ENCODE measurements around the gene RUNX3. TPM values are rescaled to one million over a fixed set of nuclear protein-coding genes. Genes with fewer than 3 reads are reported as not detected.
A peak's percentile ranks its signal among the peaks of the same experiment; 100 is the strongest.

RUNX3 gene
- total RNA-seq, 2 donors from 2014 or later = 1.3 to 2.4 TPM

DNA sequence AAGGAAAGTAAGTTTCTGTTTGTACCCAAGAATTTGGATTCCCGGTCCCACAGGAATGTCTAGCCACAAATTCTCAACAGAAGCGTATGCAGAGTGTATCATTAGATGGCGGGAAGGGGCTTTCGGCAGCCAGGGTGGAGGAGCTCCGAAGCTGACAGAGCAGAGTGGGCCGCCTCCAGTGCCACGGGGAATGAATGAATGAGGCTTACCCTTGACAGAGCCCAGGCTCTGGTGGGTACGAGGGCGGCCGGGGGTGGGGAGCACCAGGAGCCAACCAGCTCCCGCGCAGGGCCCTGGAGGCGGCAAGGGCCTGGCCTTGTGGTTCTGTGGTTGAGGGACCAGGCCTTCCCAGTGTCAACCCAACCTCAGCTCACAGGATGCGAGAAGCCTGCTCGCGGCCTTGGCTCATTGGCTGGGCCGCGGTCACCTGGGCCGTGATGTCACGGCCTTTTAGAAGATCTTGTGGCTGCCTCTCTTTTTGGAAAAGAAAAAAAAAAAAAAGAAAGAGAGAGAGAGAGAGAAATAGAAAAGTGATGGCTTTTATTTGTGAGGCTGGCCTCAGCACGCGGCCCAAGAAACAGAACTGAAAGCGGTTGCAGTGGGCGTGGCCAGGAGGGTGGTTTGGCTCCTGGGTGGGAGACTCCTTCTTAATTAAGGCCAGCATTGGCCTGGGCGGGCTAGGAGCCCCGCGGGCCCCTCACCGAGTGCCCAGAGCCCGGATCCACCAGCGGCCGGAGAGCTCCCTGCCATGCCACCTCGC lies 34.9 kb upstream of the RUNX3 start:
- peak; percentile 45 for DNase-seq
- peak; percentile 57 to 74 for ATAC-seq

DNA sequence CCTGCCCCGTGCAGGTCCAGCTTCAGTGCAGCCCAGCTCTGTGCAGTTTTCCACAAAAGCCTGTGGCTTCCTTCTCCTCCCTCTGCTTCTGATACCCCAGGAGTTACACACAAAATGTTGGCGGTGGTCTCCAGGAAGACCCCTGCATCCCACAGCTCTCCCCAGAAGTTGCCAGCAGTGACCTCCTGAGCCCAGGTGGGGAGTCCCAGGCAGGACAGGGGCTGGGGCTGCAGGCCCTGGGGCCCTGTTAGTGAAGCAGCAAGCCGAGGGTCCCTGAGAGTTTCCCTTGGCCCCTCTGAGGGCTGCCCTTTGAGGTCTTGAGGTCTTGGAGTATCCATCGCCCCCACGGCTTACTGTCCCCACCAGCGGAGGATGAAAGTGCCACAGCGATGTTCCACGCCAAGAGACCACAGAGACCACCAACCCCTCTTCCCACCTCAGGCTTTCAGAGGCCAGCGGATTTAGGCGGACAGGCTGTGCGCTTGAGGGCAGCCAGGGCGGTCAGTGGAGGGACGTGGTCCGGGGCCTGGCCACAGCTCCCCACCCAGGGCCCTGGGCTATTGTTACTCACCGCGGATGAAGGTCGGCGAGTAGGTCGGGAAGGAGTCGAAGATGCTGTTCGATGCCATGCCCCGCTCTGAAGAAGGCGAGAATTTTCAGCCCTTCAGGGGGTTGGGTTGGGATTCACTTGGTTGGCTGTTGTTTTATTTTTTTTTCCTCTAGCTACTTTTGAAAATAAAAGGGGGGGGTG lies 34.0 kb upstream of the RUNX3 start:
- intact Hi-C loops (cut with DNase I) = no loop called here
- ATAC-seq (no peak), DNase-seq (no peak)

More for the DNA sequence above, 34.9 kb upstream of the RUNX3 start:
- intact Hi-C loops (cut with DNase I) = no loop called here

- DNase-seq (no peak), ATAC-seq (no peak)
- intact Hi-C loops (cut with DNase I) = no loop called here
These were observed 33.2 kb upstream of the RUNX3 start for GRCh38 chr1:24963099-24963872.

DNA sequence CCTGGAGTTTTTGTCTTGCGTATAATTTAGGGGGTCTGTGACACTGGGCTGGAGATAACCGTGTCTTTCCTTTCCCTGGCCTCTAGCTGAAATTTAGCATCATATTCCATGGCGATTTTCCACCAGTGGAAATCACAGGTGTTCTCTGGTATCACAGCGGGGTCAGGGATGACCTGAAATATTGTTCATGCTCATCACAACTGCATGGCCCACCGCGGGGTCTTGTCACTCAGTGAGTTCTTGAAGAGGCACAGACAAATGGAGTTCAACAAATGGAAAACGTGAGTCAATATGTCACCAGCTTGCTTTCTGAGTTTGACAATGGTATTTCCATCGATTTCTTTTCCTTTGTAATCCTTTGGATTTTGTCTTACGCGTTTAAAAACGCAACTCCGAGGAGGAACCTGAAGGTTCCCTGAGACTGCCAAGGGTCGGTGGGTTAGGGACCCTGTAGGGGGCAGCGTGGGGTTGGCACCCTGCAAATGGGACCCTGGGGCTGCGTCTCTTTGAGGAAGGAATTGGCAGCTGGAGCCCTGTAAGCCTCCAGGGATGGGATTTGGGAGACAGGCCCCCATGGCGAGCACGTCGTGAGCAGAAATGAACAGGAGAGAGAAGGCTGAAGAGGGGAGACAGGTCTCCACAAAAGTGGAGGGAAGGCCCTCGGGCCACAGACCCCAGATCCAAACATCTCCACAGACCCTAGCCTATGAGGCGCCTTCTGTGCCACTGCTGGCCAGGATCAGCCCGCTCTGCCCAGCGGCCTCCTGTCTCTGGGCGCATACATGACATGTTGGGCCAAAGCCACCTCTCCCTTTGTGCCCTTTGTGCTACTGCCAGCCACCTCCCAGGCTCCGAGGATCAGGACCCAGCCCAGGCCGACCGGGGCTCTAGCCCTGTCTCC lies 32.1 kb upstream of the RUNX3 start:
- DNase-seq (no peak), ATAC-seq (no peak)
- intact Hi-C loops (cut with DNase I) = no loop called here

DNA sequence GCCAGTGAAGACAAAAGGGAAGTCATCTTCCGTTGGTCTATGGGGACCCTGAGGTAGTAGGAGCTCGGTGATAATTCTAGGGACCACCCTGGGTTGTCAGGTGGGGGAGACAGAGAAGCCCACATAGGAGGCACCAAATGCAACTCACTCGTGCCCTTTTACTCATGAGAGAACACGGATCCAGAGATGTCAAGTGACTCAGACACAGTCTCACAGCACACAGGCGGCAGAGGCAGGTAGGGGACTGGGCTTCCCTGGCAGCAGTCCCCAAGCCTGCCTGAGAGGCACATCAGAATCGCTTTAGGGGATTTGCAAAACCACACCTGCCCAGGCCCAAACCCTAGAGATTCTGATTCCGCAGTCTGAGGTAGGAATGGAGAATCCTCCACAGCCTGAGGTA lies 31.3 kb upstream of the RUNX3 start:
- ATAC-seq = no peak
- intact Hi-C loops (cut with DNase I) = no loop called here
- no peak for DNase-seq

- ATAC-seq = no peak
These were observed 30.2 kb upstream of the RUNX3 start for GRCh38 chr1:24960071-24960801.

GRCh38 chr1:24959623-24959975 lies 29.5 kb upstream of the RUNX3 start:
- intact Hi-C loops (cut with DNase I) = no loop called here
- DNase-seq (no peak), ATAC-seq (no peak)

More at GRCh38 chr1:24960071-24960801, 30.2 kb upstream of the RUNX3 start:
- intact Hi-C loops (cut with DNase I) = no loop called here
- no peak for DNase-seq

- intact Hi-C loops (cut with DNase I) = no loop called here
- ATAC-seq = no peak
These were observed 28.9 kb upstream of the RUNX3 start for GRCh38 chr1:24958766-24959622.

DNA sequence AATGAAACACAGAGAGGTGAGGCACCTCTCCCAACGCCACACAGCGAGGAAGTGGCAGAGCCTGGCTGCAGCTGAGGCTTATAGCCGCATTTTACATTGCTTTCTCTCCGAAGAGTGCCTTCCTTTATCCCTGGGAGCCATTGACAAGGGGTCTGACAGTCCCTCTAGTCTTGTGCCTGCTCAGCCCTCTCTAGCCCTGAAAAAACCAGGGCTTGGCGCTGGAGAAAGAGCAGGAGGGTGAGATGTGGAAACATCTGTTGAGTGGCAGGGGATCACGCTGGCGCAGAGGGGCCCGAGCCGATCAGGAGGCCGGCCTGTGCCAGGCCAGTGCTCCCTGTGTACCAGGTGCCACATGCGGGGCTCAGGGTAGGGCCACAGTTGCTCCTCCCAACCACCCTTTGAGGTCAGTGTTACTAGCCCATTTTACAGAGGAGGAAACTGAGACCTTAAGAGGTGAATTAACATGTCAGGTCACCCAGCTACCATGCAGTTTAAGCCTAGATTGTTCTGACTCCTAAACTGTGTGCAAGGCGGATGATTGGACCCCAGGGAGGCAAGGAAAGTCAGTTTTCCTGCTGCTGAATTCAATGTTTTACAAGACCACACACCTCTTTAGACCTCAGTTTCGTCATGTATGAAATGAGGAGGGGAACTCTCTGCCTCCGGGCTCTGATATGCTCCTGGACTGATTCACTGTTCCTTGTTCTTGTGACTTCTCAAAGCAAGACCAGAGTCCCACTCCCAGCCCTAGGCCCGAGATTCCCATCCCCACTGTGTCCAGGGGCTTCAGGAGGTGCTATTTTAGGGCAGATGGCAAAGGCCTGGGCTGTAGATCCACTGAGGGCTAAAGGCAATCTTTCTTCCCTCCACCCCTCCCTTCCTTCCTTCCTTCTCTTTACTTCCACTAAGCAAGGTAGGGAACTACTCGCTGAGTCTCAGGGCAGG lies 28.0 kb upstream of the RUNX3 start:
- intact Hi-C loops (cut with DNase I) = no loop called here

More at GRCh38 chr1:24958766-24959622, 28.9 kb upstream of the RUNX3 start:
- no peak for DNase-seq

GRCh38 chr1:24957016-24957807 lies 27.1 kb upstream of the RUNX3 start:
- intact Hi-C loops (cut with DNase I) = no loop called here
- no peak for DNase-seq
- ATAC-seq = no peak

More for the DNA sequence above, 28.0 kb upstream of the RUNX3 start:
- ATAC-seq (no peak), DNase-seq (no peak)

- DNase-seq (no peak), ATAC-seq (no peak)
- intact Hi-C loops (cut with DNase I) = no loop called here
These were observed 25.8 kb upstream of the RUNX3 start for GRCh38 chr1:24955779-24956365.

- DNase-seq (no peak), ATAC-seq (no peak)
- intact Hi-C loops (cut with DNase I) = no loop called here
These were observed 25.1 kb upstream of the RUNX3 start for GRCh38 chr1:24955161-24955560.

DNA sequence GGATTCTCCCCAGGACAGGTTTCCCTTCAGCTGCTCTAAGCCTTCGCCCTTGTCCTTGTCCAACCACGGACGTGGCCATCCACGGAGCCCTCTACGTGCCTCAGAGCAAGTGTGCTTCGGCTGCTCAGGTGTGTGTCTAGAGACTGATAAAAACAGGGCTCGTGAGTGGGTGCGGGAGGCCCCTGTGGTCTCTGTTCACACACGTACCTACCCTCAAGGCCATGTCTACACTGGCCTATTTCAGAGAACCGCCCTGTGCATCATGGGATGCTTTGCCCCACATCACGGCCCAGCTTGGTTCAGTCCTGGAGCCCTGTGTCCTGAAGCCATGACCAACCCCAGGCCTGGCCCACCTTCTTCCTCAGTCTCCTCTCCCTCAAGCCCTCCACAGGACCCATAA lies 24.6 kb upstream of the RUNX3 start:
- ATAC-seq = no peak
- intact Hi-C loops (cut with DNase I) = no loop called here
- no peak for DNase-seq

DNA sequence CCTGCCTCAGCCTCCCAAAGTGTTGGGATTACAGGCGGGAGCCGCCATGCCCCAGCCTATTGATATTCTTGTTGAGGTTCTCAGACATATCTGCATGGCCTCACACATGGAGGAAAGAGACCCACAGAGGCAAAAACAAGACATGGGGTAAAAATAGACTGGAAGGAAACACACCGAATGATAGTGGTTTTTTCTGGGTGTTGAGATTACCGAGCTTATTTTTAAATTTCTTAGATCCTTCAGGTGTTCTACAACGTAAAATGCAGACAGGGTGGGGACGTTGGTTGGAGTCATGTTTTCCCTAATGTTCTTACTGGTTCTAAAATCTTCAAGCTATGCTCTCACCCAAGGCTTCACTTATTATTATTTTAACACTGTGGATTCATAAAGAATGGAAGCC lies 23.9 kb upstream of the RUNX3 start:
- ATAC-seq (no peak), DNase-seq (no peak)
- intact Hi-C loops (cut with DNase I) = no loop called here

- no peak for ATAC-seq
- no peak for DNase-seq
- intact Hi-C loops (cut with DNase I) = no loop called here
These were observed 22.4 kb upstream of the RUNX3 start for GRCh38 chr1:24952413-24952841.

Data from left cardiac atrium (tissue), 4 donors.